Stimulated activated CD4-positive, alpha-beta T cell treated with anti-CD3 and anti-CD28 coated beads, Interleukin-2, amount 100 ng/mL, for 48 hours (primary cell): ENCODE results near the gene ATP9B.
A peak's percentile ranks its signal among the peaks of the same experiment; 100 is the strongest.
"Not testable (repeated sequence)": the region's sequence is repeated elsewhere in the genome, so short reads cannot be mapped to it uniquely, and the experiment has no call there.

Experiments used
- DNase-seq, 2 donors: peaks; one replicate each; pipeline ENCODE4 v3.0.0-alpha.2; 2020

ATP9B gene

DNA sequence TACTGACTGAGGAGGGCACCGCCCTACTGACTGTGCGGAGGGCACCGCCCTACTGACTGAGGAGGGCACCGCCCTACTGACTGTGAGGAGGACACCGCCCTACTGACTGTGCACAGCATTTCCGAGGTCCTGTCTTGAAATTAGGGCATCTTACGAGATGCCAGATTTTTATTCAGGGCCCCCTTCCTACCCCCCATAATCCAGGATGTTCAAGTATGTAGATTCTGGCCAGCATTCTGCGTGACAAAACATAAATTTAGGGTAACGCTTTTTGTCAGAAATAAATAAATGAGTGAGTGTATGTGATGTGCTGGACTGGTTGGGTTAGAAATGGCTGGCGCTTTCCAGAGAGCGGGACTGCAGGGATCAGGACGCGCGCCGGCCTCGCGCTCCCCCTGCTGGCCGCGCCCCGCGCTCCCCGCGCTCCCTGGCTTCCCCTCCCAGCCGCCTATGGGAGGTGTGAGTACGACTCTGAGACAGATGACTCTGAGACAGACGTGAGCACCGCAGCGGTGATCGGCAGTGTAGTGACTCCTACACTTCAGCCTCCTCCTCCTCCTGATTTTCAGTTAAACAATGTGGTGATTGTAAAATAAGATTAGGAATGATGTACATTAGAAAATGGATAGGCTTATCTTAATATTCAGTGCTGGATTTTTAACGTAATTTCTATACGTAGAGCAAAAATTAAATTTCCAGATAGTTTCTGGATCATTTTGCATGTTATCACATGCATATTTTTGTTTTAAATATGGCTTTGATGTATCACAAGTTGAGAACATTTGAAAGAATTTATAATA lies 177.3 kb downstream of the ATP9B start:
- peak; percentile 74 to 75 for DNase-seq

- no peak for DNase-seq
These were observed 179.4 kb downstream of the ATP9B start for GRCh38 chr18:79248495-79249060.

DNA sequence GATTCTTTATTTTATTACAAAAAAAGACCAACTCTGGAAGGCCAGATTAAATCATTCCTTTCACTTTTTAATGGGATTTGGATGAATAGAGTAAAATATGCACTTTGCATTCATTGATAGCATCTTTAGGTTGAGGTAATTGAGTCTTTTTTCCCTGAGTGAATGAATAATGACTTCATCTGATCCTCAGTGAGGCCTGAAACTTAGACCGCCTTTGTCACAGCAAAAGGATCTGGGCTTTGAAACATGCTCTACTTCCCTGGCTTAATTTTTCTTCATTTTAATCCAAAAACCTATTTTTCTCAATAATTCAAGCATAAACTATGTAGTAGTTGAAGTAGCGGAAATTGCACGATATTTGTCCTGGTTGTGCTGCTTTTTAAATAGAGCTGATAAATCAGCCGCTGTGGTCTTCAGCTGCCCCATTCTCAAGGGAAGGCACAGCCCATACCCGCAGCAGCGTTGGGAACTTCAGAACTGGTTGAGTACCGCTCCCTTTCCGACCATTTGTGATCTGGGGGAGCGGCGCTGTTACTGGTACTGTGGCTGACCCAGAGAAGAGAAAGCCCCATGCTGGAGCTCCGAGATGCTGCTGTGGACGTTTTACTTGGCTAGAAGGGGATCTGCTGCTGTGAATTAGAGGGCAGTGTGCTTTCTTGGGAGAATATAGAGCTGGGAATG lies 181.2 kb downstream of the ATP9B start:
- DNase-seq, result no peak

DNA sequence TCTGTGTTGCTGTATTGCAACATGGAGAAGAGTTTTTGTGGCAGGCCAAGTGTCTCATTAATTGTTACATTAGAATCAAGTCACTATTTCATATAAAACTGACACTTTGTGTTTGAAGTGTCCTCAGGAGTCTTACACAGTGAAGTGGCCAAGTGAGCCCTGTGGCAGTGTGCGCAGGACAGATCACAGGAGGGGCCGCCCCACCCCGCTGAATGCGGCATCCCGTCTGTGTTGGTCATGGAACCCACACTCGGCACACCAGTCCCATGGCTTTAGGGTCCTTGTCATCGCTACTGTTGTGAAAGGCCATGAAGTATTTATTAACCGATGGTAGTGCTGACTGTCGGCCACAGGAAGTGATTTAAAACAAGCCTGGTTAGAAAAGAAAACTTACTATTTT lies 181.8 kb downstream of the ATP9B start:
- DNase-seq, result no peak

DNA sequence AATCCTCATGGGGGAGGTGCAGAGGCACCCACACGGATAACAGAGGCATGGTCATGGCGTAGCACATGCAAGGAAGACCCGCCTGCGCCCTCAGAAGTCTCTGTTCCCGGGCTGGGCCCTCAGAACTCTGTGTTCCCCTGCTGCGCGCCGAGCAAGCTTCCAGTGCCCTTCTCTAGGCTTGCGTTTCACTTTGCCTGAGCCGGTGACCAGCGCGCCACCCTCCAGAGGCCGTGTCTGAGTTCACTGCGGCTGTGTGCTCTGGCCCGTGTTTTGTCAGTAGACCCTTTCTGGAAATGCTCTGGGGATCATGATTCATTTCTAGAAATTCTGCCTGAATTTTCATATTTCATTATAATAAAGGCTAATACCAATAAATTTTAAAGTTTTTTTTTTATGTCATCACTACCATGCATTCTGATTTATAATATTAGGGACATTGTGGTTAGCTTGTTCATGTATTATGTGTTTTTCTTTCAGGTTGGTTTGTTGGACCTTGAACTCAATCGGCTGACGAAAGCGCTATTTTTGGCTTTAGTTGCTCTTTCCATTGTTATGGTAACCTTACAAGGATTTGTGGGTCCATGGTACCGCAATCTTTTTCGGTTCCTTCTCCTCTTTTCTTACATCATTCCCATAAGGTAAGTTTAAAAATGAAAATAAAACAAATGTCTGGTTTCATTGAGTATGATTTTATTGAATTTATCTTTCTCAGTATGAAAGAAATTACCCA lies 183.9 kb downstream of the ATP9B start:
- DNase-seq, result no peak

GRCh38 chr18:79257480-79257879 lies 188.3 kb downstream of the ATP9B start:
- DNase-seq, result no peak

DNA sequence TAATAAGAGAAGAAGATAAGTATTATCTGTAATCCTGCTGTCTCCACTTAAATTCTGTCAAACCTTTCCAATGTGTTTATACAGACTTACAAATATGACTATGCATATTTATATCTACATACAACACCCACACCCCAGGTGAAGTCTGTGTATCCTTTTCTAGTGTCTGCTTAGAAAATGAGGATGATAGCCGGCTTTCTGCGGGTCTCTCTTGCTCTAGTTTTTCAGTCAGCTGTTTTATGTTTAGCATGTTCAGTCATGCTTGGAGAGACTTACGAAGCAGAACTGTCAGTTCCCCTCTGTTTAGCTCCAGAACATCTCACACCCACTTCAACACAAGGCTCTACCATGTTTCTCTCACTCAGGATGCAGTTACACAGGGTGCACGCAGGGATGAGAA lies 189.3 kb downstream of the ATP9B start:
- DNase-seq, result no peak

DNA sequence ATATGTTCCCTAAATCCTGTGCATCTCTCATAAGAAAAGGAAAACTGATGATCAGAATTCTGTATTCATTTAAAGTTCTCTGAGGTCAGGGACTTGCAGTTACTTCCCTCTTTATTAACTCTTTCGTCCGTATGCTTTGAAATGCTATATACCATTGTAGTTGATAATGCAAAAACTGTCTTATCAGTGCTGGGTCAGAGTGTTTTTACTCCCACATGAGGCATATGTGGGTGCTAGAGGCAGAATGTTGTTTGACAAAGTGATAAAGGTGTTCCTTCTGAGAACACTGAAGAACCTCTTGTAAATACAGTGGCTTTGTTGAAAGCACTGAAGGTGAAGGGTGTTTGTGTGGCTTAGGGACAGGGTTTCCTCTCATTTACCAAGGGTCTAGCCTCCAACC lies 190.0 kb downstream of the ATP9B start:
- DNase-seq, result no peak

- DNase-seq, result no peak
These were observed 190.8 kb downstream of the ATP9B start for GRCh38 chr18:79260023-79260422.

DNA sequence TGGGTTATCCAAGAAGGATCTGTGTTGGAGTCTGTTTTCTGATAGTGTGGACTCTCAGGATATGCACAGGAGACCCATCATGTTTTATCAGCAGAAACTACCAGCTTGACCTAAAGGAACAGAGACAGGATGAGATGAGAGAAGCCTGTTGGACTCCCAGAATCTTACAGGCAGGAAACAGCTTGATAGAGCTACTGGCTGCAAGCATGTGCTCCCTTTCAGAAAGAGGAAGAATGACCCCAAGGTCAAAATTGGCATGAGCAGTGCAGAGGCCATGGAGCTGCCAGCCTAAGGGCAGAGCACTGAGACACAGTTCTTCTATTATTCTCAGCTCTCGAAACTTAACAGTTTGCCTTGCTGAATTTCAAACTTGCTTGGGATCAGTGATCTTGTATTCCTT lies 191.3 kb downstream of the ATP9B start:
- DNase-seq, result no peak

- DNase-seq, result not testable (repeated sequence)
These were observed 195.9 kb downstream of the ATP9B start for GRCh38 chr18:79265068-79265467.

DNA sequence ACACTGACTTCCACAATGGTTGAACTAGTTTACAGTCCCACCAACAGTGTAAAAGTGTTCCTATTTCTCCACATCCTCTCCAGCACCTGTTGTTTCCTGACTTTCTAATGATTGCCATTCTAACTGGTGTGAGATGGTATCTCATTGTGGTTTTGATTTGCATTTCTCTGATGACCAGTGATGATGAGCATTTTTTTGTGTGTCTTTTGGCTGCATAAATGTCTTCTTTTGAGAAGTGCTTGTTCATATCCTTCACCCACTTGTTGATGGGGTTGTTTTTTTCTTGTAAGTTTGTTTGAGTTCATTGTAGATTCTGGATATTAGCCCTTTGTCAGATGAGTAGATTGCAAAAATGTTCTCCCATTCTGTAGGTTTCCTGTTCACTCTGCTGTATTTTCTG lies 202.6 kb downstream of the ATP9B start:
- not testable (repeated sequence) for DNase-seq

DNA sequence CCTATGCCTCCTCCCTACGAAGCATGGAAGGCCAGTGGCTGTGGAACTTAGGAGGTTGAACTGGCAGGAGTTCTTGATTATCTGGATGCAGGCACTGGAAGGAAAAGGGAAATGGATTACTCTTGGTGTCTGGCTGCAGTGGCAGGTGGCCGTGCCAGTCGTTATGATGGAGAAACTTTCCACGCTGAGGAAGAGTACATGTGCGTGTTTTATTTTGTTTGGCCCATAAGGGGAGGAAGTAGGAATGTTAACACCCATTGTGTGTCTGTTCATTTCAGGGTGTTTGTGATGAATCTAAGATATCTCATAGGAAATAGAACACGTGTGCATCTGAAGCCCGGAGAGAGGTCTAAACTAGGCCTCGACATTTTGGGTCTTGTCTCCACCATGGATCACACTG lies 203.7 kb downstream of the ATP9B start:
- DNase-seq, result no peak

GRCh38 chr18:79274823-79275222 lies 205.6 kb downstream of the ATP9B start:
- no peak for DNase-seq

GRCh38 chr18:79275461-79275860 lies 206.3 kb downstream of the ATP9B start:
- DNase-seq, result no peak

GRCh38 chr18:79275992-79276391 lies 206.8 kb downstream of the ATP9B start:
- DNase-seq, result peak in 1 of 2 donors; percentile 1

DNA sequence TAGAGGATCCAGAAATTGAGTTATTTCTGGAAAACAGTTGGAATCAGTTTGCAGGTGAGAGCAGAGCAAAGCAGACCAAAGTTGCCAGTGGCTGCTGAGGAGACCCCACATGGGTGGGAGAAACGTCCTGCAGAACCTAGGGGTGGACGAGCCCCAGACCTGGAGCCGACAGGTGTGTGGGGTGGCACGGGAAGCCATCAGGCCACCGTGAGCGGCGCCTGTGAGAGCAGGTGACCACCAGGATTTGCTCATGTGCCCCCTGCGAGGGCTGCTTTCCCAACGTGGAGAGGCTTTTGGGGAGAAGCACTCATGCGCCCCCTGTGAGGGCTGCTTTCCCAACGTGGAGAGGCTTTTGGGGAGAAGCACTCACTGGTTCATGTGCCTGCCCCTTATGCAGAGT lies 209.7 kb downstream of the ATP9B start:
- DNase-seq, result no peak

GRCh38 chr18:79283131-79283810 lies 214.1 kb downstream of the ATP9B start:
- DNase-seq, result no peak

DNA sequence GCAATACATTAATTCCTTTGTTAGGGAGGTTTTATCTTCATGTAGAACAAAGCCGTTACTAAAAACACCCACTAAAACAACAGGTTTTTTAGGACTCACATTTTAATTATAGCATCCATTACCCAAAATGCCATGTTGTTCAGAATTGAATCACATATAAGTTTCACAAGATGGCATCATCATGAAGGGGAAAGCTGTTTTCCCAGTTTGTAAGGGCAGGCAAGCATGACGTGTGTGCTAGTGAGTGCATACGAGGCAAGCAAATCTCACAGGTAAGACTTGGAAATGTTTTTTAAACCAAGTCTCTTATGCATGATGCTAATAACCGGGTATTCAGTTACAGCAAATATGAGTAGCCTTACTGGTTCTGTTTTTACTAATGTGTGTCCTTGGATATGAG lies 214.7 kb downstream of the ATP9B start:
- no peak for DNase-seq

- not testable (repeated sequence) for DNase-seq
These were observed 216.0 kb downstream of the ATP9B start for GRCh38 chr18:79285191-79285590.

- not testable (repeated sequence) for DNase-seq
These were observed 221.2 kb downstream of the ATP9B start for GRCh38 chr18:79290409-79290808.

GRCh38 chr18:79290876-79291275 lies 221.7 kb downstream of the ATP9B start:
- DNase-seq, result no peak

DNA sequence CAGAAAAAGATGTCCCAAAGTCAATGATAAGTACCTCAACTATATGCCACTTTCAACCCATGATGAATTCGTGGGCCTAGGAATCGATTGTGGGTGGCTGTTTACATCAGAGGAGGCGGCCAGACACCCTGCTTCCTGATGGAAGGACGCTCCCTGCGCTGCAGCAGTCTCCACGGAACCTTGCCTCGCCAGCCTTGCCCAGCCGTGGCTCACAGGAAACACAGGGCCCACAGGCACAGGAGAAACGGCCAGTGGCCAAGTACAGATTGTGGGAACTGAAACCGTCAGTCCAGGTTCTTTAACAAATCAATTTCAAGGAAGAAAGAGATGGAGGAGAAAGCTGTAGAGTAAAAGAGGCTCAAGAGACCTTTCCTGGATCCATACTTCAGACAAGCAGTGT lies 225.0 kb downstream of the ATP9B start:
- DNase-seq, result no peak
